Measurements from ENCODE around the gene SMIM9. TPM values are rescaled to one million over a fixed set of nuclear protein-coding genes. Genes with fewer than 3 reads are reported as not detected.

Gene SMIM9
- total and polyA plus RNA-seq, 10 donors: 1.3 to 4.9 TPM; not detected in 8

GRCh38 chrX:154812341-154813101 is 21.9 kb downstream of the SMIM9 start:
- 68 to 89% (median 87%) methylated on average over 2 of the region's 2 CpGs for WGBS, 5 donors
- Histone ChIP-seq H3K27ac (no peak overlapping the region), H3K4me3 (no peak overlapping the region), H3K27me3 (replicated peaks in 1 of 7) (no peaks in the 10 kb centered on the region), H3K4me1 (no peaks in the 10 kb centered on the region), H3K36me3 (no peaks in the 10 kb centered on the region), H3K9me3 (no peaks in the 10 kb centered on the region)
- TF ChIP-seq CTCF (IDR thresholded peaks at IDR 0.05 in 8 of 11, conservative IDR thresholded peaks at IDR 0.05 in 3 of 11) (no peak), POLR2AphosphoS5 (IDR thresholded peaks at IDR 0.05) (no peak), POLR2A (IDR thresholded peaks at IDR 0.05) (no peak)
- DNase-seq: no peak
- intact Hi-C loops (cut with DNase I; ENCODE audit: low total_unique reads): no loop called here

- Histone ChIP-seq H3K27ac (no peak overlapping the region), H3K9me3 (peaks cover 0 to 9% (median 0%) of the 10 kb centered on the region in 8 donors), H3K27me3 (replicated peaks in 1 of 7) (no peaks in the 10 kb centered on the region), H3K4me1 (peaks cover 0 to 7% (median 4%) of the 10 kb centered on the region in 6 donors), H3K4me3 (no peak overlapping the region), H3K36me3 (no peaks in the 10 kb centered on the region)
- intact Hi-C loops (cut with DNase I; ENCODE audit: low total_unique reads): no loop called here
- 42 to 72% (median 60%) methylated on average over 1 of the region's 1 CpG for WGBS, 5 donors
- TF ChIP-seq CTCF (IDR thresholded peaks at IDR 0.05 in 8 of 11, conservative IDR thresholded peaks at IDR 0.05 in 3 of 11) (no peak), POLR2A (IDR thresholded peaks at IDR 0.05) (no peak), POLR2AphosphoS5 (IDR thresholded peaks at IDR 0.05) (no peak)
- DNase-seq: no peak
Measured at GRCh38 chrX:154809939-154810665, 24.4 kb downstream of the SMIM9 start.

DNA sequence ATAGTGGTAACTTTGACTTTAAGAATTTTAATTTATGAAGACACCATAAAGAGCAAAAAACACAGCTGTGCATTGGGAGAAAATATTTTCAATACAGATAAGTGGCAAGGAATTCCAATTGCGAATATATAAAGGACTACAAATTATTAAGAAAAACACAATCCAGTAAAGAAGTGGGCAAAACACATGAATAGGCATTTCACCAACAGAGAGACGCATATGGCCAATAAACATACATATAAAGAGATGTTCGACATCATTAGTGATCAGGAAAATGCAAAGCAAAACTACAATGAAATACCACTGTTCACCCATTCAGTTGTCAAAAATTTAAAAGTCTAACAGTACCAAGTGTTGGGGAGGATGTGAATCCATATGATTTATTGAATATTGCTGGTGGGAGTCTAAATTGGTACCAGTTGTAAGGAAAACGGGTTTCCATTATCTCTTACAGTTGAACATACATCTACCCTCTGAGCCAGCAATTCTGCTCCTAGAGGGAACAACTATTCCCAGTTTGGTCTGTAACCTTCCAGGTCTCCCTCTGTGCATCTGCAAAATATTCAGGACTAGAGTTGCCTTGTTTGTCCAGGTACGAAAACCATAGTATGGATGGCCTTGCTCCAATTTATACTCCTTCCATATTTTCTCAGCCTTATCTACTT is 27.5 kb downstream of the SMIM9 start:
- TF ChIP-seq CTCF (IDR thresholded peaks at IDR 0.05 in 8 of 11, conservative IDR thresholded peaks at IDR 0.05 in 3 of 11) (no peak), POLR2AphosphoS5 (IDR thresholded peaks at IDR 0.05) (no peak), POLR2A (IDR thresholded peaks at IDR 0.05) (no peak)
- Histone ChIP-seq H3K4me3 (no peak overlapping the region), H3K27me3 (replicated peaks in 1 of 7) (no peaks in the 10 kb centered on the region), H3K4me1 (peaks cover 0 to 36% (median 23%) of the 10 kb centered on the region in 6 donors), H3K9me3 (peaks cover 0 to 9% (median 0%) of the 10 kb centered on the region in 8 donors), H3K36me3 (no peaks in the 10 kb centered on the region), H3K27ac (no peak overlapping the region)
- 87 to 98% (median 94%) methylated on average over 5 of the region's 5 CpGs for WGBS, 5 donors
- DNase-seq: no peak
- intact Hi-C loops (cut with DNase I; ENCODE audit: low total_unique reads): no loop called here
